Breast epithelium (tissue), 3 donors: Measurements from ENCODE around the gene SPTLC2.

Source experiments
- POLR2A ChIP-seq: fragments of 450-650 bp; IDR thresholded peaks from one replicate; pipeline ENCODE4 v1.6.1; 2016; ENCODE audit warnings: antibody characterized with exemption, mild to moderate bottlenecking, moderate library complexity
- TF ChIP-seq, protein P1 (sequence below), 3 donors: fragments of 450-650 bp; IDR thresholded peaks; one replicate each; pipeline ENCODE4 v1.5.1; 2016 to 2017; ENCODE audit warnings: antibody characterized with exemption in 3 of 3, mild to moderate bottlenecking in 3 of 3, moderate library complexity in 3 of 3

- TF ChIP-seq, protein P1, sequence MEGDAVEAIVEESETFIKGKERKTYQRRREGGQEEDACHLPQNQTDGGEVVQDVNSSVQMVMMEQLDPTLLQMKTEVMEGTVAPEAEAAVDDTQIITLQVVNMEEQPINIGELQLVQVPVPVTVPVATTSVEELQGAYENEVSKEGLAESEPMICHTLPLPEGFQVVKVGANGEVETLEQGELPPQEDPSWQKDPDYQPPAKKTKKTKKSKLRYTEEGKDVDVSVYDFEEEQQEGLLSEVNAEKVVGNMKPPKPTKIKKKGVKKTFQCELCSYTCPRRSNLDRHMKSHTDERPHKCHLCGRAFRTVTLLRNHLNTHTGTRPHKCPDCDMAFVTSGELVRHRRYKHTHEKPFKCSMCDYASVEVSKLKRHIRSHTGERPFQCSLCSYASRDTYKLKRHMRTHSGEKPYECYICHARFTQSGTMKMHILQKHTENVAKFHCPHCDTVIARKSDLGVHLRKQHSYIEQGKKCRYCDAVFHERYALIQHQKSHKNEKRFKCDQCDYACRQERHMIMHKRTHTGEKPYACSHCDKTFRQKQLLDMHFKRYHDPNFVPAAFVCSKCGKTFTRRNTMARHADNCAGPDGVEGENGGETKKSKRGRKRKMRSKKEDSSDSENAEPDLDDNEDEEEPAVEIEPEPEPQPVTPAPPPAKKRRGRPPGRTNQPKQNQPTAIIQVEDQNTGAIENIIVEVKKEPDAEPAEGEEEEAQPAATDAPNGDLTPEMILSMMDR (IDR thresholded peaks at IDR 0.05), result no peak
- no peak for TF ChIP-seq POLR2A
Observed at GRCh38 chr14:77641534-77642341, 25.3 kb upstream of the SPTLC2 start.
